ENCODE measurements around the gene SUGP2. TPM values are rescaled to one million over a fixed set of nuclear protein-coding genes. Genes with fewer than 3 reads are reported as not detected.
A peak's percentile ranks its signal among the peaks of the same experiment; 100 is the strongest.

Gene SUGP2
- total RNA-seq, 1 donor from 2014 or later, result 66.4 TPM

- DNase-seq (ENCODE audit: low spot score), result no peak
- Mint-ChIP-seq H3K4me1 (ENCODE audit: low read depth) (peaks cover 28% of the 10 kb centered on the region), H3K9me3 (ENCODE audit: low read depth) (no peaks in the 10 kb centered on the region), H3K36me3 (ENCODE audit: low read depth) (peaks cover 2% of the 10 kb centered on the region), H3K27me3 (ENCODE audit: low read depth) (no peaks in the 10 kb centered on the region), H3K4me3 (ENCODE audit: unreplicated experiment) (peak overlapping the region; percentile 77), H3K27ac (ENCODE audit: unreplicated experiment) (peak overlapping the region; percentile 79)
- TF ChIP-seq, protein P1, sequence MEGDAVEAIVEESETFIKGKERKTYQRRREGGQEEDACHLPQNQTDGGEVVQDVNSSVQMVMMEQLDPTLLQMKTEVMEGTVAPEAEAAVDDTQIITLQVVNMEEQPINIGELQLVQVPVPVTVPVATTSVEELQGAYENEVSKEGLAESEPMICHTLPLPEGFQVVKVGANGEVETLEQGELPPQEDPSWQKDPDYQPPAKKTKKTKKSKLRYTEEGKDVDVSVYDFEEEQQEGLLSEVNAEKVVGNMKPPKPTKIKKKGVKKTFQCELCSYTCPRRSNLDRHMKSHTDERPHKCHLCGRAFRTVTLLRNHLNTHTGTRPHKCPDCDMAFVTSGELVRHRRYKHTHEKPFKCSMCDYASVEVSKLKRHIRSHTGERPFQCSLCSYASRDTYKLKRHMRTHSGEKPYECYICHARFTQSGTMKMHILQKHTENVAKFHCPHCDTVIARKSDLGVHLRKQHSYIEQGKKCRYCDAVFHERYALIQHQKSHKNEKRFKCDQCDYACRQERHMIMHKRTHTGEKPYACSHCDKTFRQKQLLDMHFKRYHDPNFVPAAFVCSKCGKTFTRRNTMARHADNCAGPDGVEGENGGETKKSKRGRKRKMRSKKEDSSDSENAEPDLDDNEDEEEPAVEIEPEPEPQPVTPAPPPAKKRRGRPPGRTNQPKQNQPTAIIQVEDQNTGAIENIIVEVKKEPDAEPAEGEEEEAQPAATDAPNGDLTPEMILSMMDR (IDR thresholded peaks at IDR 0.05), result no peak
These were observed 29.3 kb upstream of the SUGP2 start for GRCh38 chr19:19062454-19063182.

DNA sequence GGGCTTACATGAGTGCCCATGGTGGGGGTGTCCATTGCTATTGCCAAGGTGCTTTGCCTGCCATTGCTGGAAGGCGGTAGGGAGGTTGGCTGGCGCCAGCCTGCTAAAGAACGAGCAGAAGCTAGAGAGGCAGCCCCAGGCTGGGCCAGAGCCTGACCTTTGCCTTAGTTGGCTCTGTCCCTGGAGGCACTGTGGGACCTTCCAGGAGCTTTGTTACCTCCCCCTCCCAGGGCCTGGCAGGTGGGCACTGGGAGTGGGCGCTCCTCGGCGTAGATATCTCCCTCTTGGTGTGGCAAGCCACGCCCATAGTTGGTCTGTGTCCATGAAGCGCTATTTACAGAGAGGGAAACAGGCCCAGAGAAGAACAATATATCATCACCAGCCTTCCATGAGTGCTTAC is 28.2 kb upstream of the SUGP2 start:
- DNase-seq (ENCODE audit: low spot score), result no peak
- peaks cover 2% of the 10 kb centered on the region for H3K36me3 Mint-ChIP-seq (ENCODE audit: low read depth)

DNA sequence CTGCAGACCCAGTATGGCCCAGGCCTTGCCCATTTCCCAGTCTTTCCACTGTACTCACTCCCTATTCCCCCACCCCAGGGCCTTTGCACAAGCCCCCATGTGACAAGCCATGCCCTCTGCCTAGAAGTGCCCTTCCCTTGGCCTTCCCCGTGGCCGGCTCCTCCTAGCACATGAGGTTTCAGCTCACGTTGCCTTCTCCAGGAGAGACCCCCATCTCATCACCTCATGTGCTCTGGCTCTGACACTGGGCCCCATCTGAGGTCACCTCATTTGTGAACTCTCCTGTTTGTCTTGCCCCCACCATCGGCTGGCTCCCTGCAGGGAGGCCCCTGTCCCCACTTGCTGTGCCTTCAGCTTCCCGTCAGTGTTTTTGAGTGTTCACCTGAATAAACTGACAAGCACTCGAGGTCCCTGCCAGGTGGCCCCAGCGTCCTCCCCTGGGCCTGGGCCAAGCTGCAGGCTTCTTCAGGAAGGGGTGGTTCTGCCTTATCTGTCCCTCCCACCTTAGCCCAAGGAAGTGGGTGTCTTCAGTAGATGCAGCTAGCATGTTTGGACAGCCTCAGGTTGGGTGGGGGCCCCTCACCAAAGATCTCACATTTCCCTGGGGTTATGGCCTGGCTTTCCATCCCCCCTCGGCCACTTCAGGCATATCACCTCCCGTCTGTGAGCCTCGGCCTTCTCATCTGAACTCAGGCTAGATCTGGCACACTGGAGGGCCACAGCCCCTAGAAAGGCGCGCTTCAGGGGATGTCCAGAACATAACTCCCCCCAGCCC is 26.7 kb upstream of the SUGP2 start:
- DNase-seq (ENCODE audit: low spot score), result no peak
- TF ChIP-seq, protein P1 (IDR thresholded peaks at IDR 0.05), result no peak
- H3K9me3 Mint-ChIP-seq (ENCODE audit: low read depth), result no peaks in the 10 kb centered on the region
- peaks cover 24% of the 10 kb centered on the region for H3K4me1 Mint-ChIP-seq (ENCODE audit: low read depth)
- peak overlapping the region; percentile 32 for H3K27ac Mint-ChIP-seq (ENCODE audit: unreplicated experiment)
- H3K27me3 Mint-ChIP-seq (ENCODE audit: low read depth), result no peaks in the 10 kb centered on the region
- H3K4me3 Mint-ChIP-seq (ENCODE audit: unreplicated experiment), result no peak overlapping the region
- H3K36me3 Mint-ChIP-seq (ENCODE audit: low read depth), result peaks cover 7% of the 10 kb centered on the region

More for the DNA sequence above, 28.2 kb upstream of the SUGP2 start:
- Mint-ChIP-seq H3K4me3 (ENCODE audit: unreplicated experiment) (no peak overlapping the region), H3K4me1 (ENCODE audit: low read depth) (peaks cover 28% of the 10 kb centered on the region), H3K27me3 (ENCODE audit: low read depth) (no peaks in the 10 kb centered on the region), H3K9me3 (ENCODE audit: low read depth) (no peaks in the 10 kb centered on the region), H3K27ac (ENCODE audit: unreplicated experiment) (no peak overlapping the region)
- TF ChIP-seq, protein P1 (IDR thresholded peaks at IDR 0.05), result no peak

GRCh38 chr19:19059018-19059836 is 25.9 kb upstream of the SUGP2 start:
- peaks cover 16% of the 10 kb centered on the region for H3K4me1 Mint-ChIP-seq (ENCODE audit: low read depth)
- H3K27ac Mint-ChIP-seq (ENCODE audit: unreplicated experiment), result peak overlapping the region; percentile 24
- H3K36me3 Mint-ChIP-seq (ENCODE audit: low read depth), result peaks cover 8% of the 10 kb centered on the region
- no peaks in the 10 kb centered on the region for H3K27me3 Mint-ChIP-seq (ENCODE audit: low read depth)
- H3K9me3 Mint-ChIP-seq (ENCODE audit: low read depth), result no peaks in the 10 kb centered on the region
- no peak for DNase-seq (ENCODE audit: low spot score)
- TF ChIP-seq, protein P1 (IDR thresholded peaks at IDR 0.05), result no peak
- no peak overlapping the region for H3K4me3 Mint-ChIP-seq (ENCODE audit: unreplicated experiment)

GRCh38 chr19:19057720-19058119 is 24.4 kb upstream of the SUGP2 start:
- no peaks in the 10 kb centered on the region for H3K9me3 Mint-ChIP-seq (ENCODE audit: low read depth)
- H3K36me3 Mint-ChIP-seq (ENCODE audit: low read depth), result peaks cover 10% of the 10 kb centered on the region
- no peak overlapping the region for H3K27ac Mint-ChIP-seq (ENCODE audit: unreplicated experiment)
- H3K4me3 Mint-ChIP-seq (ENCODE audit: unreplicated experiment), result no peak overlapping the region
- H3K27me3 Mint-ChIP-seq (ENCODE audit: low read depth), result no peaks in the 10 kb centered on the region
- TF ChIP-seq, protein P1 (IDR thresholded peaks at IDR 0.05), result no peak
- DNase-seq (ENCODE audit: low spot score), result no peak
- peaks cover 8% of the 10 kb centered on the region for H3K4me1 Mint-ChIP-seq (ENCODE audit: low read depth)
